Spinal cord (tissue), 10 donors: ENCODE data around the gene COL23A1. TPM values are rescaled to one million over a fixed set of nuclear protein-coding genes. Genes with fewer than 3 reads are reported as not detected.
"Not testable (repeated sequence)": the region's sequence is repeated elsewhere in the genome, so short reads cannot be mapped to it uniquely, and the experiment has no call there.

Experiments used
- DNase-seq, 6 donors: peaks; one replicate each; pipeline versions ENCODE4 v3.0.0 to v3.0.0-alpha.2; 2013 to 2015; ENCODE audit warnings: low spot score in 6 of 6, low read depth in 4 of 6
- H3K27ac ChIP-seq: one replicate; pipeline ENCODE4 v1.5.1; 2013; ENCODE audit warnings: low read depth, low read length, control low read depth
- H3K27me3 ChIP-seq: one replicate; pipeline ENCODE4 v1.6.1; 2013; ENCODE audit warnings: low read length; ENCODE audit not compliant: control insufficient read depth, insufficient read depth
- H3K36me3 ChIP-seq: one replicate; pipeline ENCODE4 v1.6.1; 2013; ENCODE audit warnings: low read length; ENCODE audit not compliant: control insufficient read depth, insufficient read depth
- H3K4me1 ChIP-seq: one replicate; pipeline ENCODE4 v1.6.1; 2013; ENCODE audit warnings: low read length; ENCODE audit not compliant: control insufficient read depth, insufficient read depth
- H3K4me3 ChIP-seq: one replicate; pipeline ENCODE4 v1.5.1; 2013; ENCODE audit warnings: low read depth, low read length, control low read depth
- H3K9me3 ChIP-seq: one replicate; pipeline ENCODE4 v1.6.1; 2013; ENCODE audit warnings: low read length; ENCODE audit not compliant: control insufficient read depth, insufficient read depth
- WGBS: methylation state at CpG from one replicate; pipeline ENCODE4 v1.1.5; 2013; ENCODE audit warnings: missing lambda C conversion rate; ENCODE audit not compliant: insufficient coverage; 5-methylcytosine and 5-hydroxymethylcytosine counted together
- polyA plus RNA-seq, 2 donors: library from polyadenylated mRNA; unstranded; fragments of 120-200 nt; gene quantifications; one replicate each; pipeline ENCODE4 v1.2.1, GENCODE V29; 2013; ENCODE audit not compliant: insufficient read length in 2 of 2
- total RNA-seq, 2 donors: library from RNA; depleted of rRNA in 1 of 2; stranded (reverse); fragments of 120-200 nt in 1 of 2; fragments of >200 nt in 1 of 2; gene quantifications; one replicate each; pipeline versions ENCODE4 v1.2.3 to v1.2.4, GENCODE V29; 2013 to 2014
- donor health status: healthy.

Gene COL23A1
- total and polyA plus RNA-seq, 4 donors: 2.8 to 9.7 (median 8.0) TPM

DNA sequence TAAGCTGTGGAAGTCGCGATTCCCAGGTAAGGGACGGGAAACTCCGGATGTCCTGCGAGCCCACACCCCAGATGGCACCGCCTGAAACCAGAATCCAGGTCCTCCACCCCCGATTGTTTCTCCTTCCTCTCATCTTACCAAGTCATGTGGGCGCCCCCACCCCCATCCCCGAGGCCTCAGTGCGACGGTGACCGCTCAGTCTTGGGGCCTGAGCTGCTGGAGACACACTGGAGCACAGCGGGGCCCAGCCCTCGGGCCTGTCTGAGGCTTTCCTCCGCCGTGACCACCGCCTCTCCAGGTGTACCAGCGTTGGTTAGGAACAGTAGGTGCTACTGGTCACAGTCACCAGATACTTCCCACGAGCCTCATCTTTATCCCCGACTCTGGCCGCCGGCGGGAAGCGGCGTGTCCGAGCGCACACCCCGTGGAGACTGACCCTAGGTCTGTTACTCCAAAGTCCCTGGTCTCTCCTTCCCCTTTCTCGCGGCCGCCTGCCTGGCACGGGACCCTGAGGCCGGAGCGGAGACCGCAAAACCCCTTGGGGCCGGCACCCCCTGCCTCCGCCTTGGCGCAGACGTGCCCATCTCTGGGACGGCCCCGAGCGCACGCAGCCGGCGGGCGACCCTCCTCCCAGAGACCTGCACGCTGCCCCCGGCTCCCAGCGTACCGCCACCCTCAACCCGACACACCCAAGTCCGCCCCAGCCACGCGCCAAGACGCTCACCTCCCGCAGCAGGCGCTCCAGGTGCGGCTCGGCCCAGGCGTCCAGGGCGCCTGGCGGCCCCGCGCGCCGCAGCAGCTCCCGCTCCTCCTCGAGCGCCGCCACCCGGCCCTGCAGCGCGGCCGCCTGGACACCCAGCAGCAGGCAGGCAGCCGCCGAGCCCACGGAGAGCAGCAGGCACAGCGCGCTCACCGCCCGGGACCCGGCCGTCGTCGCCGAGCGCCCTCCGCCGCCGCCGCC, 733 bp downstream of the COL23A1 start:
- peak in 2 of 6 donors; percentile 57 to 66 for DNase-seq
- H3K27me3 ChIP-seq: peaks cover 13% of the 10 kb centered on the region
- peaks cover 29% of the 10 kb centered on the region for H3K4me1 ChIP-seq
- peak overlapping the region; percentile 14 for H3K4me3 ChIP-seq
- H3K36me3 ChIP-seq: no peaks in the 10 kb centered on the region
- 9% methylated on average over 91 of the region's 91 CpGs for WGBS
- H3K9me3 ChIP-seq: no peaks in the 10 kb centered on the region
- no peak overlapping the region for H3K27ac ChIP-seq

DNA sequence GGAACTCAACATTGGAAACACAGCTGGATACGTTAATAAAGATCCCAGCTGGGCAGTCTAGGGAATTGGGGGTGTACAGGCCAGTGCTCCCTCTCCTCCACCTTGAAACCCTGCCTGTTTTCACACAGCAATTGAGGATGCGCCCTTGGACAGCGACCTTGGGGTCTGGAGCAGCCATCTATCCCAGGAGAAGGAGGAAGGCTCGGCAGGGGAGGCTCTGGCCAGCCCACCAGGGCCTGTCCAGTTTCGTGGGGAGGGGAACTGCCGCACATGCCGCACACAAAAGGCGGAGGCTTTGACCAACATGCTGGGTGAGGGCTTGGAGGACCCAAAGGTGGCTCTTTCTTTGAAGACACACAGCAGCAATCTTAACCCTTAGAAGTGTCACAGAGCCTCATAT, 1.4 kb downstream of the COL23A1 start:
- Histone ChIP-seq H3K36me3 (no peaks in the 10 kb centered on the region), H3K27ac (no peak overlapping the region), H3K4me3 (no peak overlapping the region), H3K4me1 (peaks cover 29% of the 10 kb centered on the region), H3K9me3 (no peaks in the 10 kb centered on the region), H3K27me3 (peaks cover 13% of the 10 kb centered on the region)
- 53% methylated on average over 5 of the region's 8 CpGs for WGBS
- no peak for DNase-seq

DNA sequence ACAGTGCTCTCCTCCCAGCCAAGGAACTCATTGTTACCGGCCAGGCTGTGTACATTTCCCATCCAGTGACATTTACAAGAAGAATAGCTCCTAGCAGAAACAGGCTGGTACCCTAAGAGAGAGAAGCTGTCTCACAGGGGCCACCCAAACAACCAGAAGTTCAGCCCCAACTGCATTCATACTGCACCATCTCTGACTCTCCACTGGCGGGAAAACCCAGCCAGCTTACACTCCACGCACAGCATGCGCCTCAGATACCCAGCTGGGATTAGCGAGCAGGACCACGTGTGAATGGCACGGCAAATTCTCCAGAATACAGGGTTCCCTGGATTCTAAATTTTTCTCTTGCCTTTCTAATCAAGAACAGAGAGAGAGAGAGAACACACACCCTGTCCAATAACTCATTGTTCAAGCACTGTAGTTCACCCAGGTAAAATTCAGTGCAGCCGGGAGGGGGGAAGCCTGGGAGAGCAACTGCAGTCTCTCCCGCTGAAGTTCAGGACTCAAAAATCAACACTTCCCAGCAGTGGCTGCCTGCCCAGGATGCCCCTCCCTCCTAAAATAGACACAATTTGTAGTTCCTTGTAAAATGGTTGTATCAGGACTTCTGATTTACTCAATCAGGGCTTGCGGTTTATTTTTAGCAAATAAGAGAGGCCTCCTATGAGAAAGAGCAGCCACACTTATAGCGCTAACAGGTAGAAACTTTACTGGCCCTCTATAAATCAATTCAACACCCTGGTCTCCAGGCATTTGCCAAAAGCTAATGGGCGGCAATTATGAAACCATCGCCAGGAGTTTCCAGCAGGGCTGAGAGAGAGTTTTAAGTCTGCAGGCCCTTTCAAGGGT, 2.2 kb downstream of the COL23A1 start:
- DNase-seq: peak in 2 of 6 donors; percentile 19 to 25
- WGBS: 28% methylated on average over 7 of the region's 13 CpGs

DNA sequence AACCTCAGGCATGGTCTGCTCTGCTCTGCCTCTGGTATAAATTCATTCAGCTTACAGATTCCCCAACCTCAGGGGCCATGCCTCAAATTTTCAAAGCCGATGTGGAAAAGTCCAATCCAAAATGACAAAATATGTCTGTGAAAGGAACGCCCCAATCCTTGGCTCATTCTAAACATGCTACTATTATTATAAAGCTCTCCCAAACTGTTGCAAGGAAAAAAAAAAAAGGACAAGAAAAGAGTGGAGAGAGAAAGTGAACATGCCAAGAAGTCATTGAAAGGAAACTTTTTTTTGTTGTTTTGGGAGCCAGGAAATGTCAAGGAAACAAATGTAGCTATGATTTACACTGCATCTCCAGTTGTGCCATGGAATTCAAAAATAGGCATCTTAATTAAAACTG, 3.8 kb downstream of the COL23A1 start:
- DNase-seq: no peak
- H3K9me3 ChIP-seq: no peaks in the 10 kb centered on the region
- peaks cover 13% of the 10 kb centered on the region for H3K27me3 ChIP-seq
- H3K4me3 ChIP-seq: no peak overlapping the region
- H3K4me1 ChIP-seq: peaks cover 29% of the 10 kb centered on the region
- no peak overlapping the region for H3K27ac ChIP-seq
- no peaks in the 10 kb centered on the region for H3K36me3 ChIP-seq
- no CpG with 5 or more reads among the region's 2 CpGs for WGBS

More for the DNA sequence above, 2.2 kb downstream of the COL23A1 start:
- Histone ChIP-seq H3K9me3 (no peaks in the 10 kb centered on the region), H3K4me3 (no peak overlapping the region), H3K36me3 (no peaks in the 10 kb centered on the region), H3K27ac (no peak overlapping the region), H3K27me3 (peaks cover 13% of the 10 kb centered on the region), H3K4me1 (peaks cover 29% of the 10 kb centered on the region)

DNA sequence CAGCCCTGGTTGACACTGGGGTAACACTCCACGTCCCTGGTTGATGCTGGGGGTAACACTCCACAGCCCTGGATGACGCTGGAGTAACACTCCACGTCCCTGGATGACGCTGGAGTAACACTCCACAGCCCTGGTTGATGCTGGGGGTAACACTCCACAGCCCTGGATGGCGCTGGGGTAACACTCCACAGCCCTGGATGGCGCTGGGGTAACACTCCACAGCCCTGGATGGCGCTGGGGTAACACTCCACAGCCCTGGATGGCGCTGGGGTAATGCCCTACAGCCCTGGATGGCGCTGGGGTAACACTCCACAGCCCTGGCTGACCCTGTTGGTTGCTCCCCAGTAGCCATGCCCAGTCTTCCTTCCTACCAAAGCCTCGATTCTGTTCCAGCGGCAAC, 4.8 kb downstream of the COL23A1 start:
- not testable (repeated sequence) for H3K4me3 ChIP-seq, H3K27ac ChIP-seq, H3K36me3 ChIP-seq, H3K9me3 ChIP-seq
- Histone ChIP-seq H3K4me1 (peaks cover 23% of the 10 kb centered on the region), H3K27me3 (peaks cover 13% of the 10 kb centered on the region)
- DNase-seq: peak in 2 of 6 donors; percentile 66 to 76
- WGBS: 86% methylated on average over 10 of the region's 11 CpGs

DNA sequence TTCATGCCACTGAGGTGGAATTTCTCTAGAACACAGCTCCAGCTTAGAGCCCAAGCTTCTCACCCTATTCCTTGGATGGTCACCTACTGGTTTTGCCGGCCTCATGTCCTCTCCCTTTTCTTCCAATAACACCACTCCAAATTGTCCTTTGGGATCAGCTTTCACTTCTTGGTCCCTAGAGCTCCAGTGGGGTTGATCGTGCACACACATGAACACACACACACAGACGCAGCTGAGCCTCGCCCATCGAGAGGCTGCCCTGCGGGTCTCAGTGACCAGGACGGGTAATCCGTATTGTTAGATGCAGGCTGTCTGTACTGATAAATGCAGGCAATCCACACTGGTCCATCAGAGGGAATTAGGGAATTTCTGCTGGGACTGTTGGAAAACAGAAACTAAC, 6.9 kb downstream of the COL23A1 start:
- H3K27ac ChIP-seq: no peak overlapping the region
- H3K9me3 ChIP-seq: no peaks in the 10 kb centered on the region
- peaks cover 2% of the 10 kb centered on the region for H3K27me3 ChIP-seq
- H3K4me1 ChIP-seq: peaks cover 7% of the 10 kb centered on the region
- no peak for DNase-seq
- WGBS: 88% methylated on average over 5 of the region's 8 CpGs
- H3K4me3 ChIP-seq: no peak overlapping the region
- no peaks in the 10 kb centered on the region for H3K36me3 ChIP-seq

DNA sequence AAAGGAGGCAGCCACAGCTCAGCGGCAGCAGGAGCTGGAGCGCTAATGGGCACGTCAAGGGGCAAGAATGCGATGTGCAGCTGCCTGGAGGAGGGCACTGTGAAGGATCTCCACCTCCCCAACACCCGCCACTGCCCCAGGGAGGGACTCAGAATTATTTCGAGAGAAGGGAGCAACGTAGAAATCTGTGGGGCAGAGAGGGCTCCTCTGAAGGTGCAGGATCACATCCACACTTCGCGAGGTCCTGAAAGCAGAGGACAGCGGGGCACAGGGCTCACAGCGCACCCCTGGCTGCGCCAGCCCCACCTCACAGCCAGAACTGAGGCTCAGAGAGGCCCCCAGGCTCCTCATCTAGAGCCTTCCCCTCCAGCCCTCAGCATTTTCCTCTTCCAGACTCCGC, 7.9 kb downstream of the COL23A1 start:
- no peaks in the 10 kb centered on the region for H3K36me3 ChIP-seq
- H3K9me3 ChIP-seq: no peaks in the 10 kb centered on the region
- no peak for DNase-seq
- H3K4me1 ChIP-seq: peaks cover 3% of the 10 kb centered on the region
- H3K27me3 ChIP-seq: no peaks in the 10 kb centered on the region
- no peak overlapping the region for H3K4me3 ChIP-seq
- WGBS: 90% methylated on average over 12 of the region's 13 CpGs
- H3K27ac ChIP-seq: no peak overlapping the region

DNA sequence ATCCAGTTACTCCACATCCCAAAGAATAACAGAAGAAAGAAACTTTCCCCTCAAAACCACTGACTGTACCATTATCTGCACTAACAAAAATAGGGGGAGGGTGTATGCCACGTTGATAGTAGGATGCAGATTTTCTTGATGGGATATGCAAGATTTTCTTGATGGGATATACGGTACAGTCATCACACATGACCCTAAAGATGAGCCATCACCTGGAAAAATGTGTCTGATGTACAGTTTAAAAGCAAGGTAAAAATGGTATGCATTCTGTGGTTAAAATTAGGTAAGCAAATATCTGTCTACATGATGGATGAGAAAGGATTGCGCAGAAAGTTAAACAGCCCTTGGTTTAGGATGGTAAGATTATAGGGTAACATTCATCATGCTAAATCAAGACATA, 8.6 kb downstream of the COL23A1 start:
- Histone ChIP-seq H3K4me1 (peaks cover 7% of the 10 kb centered on the region), H3K36me3 (no peaks in the 10 kb centered on the region), H3K4me3 (no peak overlapping the region), H3K27me3 (no peaks in the 10 kb centered on the region), H3K27ac (no peak overlapping the region), H3K9me3 (no peaks in the 10 kb centered on the region)
- DNase-seq: no peak
- whole genome bisulfite sequencing: 94% methylated on average over 3 of the region's 3 CpGs

DNA sequence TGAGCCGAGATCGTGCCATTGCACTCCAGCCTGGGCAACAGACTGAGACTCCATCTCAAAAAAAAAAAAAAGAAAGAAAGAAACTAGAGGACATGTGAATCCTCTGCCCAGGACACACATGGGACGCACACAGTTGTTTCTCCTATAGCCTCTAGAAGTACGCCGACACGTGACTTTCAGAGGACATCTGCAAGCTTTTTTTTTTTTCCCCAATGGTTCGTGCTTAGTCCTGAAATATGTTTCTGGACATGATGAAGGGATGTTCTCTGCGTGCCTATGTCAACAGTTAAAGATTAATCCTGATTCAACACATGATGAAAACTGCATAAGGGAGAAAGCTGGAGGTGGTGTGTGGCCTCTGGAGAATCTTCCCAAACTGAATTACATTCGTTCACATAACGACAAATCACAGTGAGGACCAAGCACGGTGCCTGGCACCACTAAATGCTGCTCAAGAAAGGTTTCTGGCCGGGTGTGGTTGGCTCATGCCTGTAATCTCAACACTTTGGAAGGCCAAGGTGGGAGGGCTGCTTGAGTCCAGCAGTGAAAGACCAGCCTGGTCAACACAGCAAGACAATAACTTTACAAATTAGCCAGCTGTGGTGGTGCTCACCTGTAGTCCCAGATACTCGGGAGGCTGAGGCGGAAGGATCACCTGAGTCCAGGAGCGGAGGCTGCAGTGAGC, 9.8 kb downstream of the COL23A1 start:
- Histone ChIP-seq H3K4me1 (peaks cover 13% of the 10 kb centered on the region), H3K36me3 (no peaks in the 10 kb centered on the region), H3K27me3 (peaks cover 4% of the 10 kb centered on the region), H3K27ac (no peak overlapping the region), H3K9me3 (no peaks in the 10 kb centered on the region), H3K4me3 (no peak overlapping the region)
- DNase-seq: no peak
- 89% methylated on average over 13 of the region's 15 CpGs for WGBS
